GM19467 (cell line): ENCODE results near the gene NUDT1.
"Not testable (repeated sequence)": the region's sequence is repeated elsewhere in the genome, so short reads cannot be mapped to it uniquely, and the experiment has no call there.

Experiments used
- ATAC-seq: cut with Tn5 transposase; IDR thresholded peaks from one replicate; pipeline ENCODE4 v1.9.1; 2021; ENCODE audit warnings: mild to moderate bottlenecking, moderate library complexity; ENCODE audit not compliant: unreplicated experiment

NUDT1 gene

GRCh38 chr7:2264158-2264557, 22.1 kb downstream of the NUDT1 start:
- no peak for ATAC-seq

DNA sequence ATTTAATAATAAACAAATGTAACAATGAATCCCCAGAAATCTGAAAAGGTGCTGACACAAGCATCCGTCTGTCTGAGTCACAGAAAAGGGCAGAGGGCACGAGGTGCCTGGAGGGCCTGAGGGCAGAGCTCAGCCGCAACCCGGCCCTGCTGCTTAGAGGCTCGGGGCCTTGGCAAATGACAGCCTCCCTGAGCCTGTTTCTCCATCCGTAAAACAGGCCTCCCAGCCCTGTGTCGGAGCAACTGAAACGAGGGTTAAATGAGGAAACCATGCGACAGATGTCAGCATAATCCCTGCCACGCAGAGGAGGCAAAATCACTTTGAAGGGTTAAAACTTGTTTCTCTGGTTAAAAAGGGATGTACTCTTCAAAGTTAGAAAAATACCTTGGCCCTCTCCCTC, 24.9 kb downstream of the NUDT1 start:
- ATAC-seq, result no peak

- ATAC-seq, result not testable (repeated sequence)
Measured at GRCh38 chr7:2269089-2269990, 27.3 kb downstream of the NUDT1 start.

DNA sequence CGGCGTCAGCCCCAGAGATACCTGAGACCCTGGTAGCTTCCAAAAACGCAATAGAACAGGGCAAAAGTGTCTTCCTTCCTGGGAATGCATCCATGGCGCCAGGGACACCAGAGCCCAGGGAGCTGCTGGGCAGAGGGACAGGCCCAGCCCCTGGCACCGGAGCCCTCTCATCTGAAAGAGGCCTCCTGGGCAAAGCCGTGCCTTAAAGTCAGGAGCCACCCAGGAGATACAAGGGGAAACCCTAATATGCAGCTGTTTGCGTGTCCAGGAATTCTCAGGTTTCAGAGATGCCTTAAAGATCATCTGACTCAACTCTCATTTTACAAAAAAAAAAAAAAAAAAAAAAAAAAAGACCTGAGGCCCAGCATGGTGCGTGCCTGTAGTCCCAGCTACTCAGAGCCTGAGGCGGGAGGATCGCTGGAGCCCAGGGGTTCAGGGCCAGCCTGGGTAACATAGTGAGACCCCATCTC, 28.0 kb downstream of the NUDT1 start:
- ATAC-seq, result no peak

DNA sequence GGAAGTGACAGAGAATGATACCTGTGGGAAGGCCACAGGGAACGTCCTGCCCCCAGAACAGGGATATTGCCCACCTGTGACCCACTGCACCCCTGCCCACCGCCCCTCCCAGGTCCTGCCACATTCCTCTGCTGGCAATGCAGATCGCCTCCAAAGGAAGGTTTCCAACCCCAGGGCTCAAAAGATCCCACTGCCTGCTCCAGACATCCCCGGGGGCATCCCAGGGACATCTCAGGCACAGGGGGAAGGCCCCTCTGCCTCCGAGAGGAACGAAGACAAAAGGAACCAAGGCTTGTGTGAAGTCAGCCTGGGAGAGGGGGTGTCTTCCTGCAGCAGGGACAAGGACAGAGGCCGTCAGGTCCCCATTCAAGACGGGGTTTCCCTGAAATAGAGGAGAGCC, 28.5 kb downstream of the NUDT1 start:
- no peak for ATAC-seq

- no peak for ATAC-seq
Measured at GRCh38 chr7:2271273-2272026, 29.4 kb downstream of the NUDT1 start.

GRCh38 chr7:2272031-2272430, 30.0 kb downstream of the NUDT1 start:
- no peak for ATAC-seq

GRCh38 chr7:2273866-2274265, 31.8 kb downstream of the NUDT1 start:
- ATAC-seq, result no peak

- no peak for ATAC-seq
Measured at GRCh38 chr7:2274666-2275065, 32.6 kb downstream of the NUDT1 start.

DNA sequence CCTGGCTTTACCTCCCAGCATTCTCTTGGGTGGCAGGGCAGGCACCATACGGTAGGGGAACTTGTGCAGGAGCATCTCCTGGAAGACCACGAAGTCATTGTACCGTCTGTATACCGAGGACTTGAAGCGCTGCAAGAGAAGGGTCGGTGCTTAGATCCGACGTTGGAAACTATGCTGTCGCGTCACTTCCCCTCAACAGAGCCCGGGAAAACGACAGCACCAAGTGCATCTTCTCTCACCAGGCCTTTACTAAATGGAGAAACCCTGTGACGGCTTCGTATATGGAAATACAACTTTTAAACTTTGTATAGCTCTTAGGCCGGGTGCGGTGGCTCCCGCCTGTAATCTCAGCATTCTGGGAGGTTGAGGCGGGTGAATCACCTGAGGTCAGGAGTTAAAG, 33.1 kb downstream of the NUDT1 start:
- ATAC-seq, result no peak

DNA sequence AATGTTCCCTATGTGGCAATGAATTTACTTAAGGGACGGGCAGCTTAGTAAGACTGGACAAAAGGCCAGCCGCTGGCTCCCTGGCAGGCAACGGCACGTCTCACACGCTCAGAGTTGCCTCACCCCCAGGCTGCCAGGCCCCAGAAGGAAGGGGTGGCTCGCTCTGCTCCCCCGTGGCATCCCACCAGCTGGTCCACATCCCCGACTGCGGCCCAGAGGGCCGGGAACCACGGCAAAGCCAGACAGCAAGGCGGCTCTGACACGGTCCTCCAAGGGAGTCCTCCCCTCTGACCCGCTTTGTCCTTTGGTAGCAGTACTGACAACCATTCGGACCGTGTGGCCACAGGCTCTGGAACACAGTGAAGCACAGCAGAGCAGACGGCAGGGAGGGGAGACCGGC, 34.1 kb downstream of the NUDT1 start:
- no peak for ATAC-seq

DNA sequence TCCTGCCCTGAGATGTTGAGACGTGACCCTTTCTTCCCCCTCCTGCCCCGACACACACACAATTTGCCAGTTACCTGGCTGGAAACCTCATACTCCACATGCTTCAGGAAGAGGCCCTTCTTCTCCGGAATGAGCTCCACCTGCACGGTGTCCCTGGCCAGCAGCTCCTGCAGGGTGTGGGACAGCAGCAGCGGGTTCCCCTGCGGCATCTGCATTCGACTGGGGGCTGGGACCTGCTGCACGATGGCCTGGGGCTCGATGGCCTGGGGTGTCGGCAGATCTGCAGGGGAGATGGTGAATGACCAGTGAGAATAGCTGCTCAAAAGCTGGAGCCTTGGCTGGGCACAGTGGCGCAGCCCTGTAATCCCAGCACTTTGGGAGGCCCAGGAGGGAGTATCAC, 36.0 kb downstream of the NUDT1 start:
- no peak for ATAC-seq

- ATAC-seq, result no peak
Measured at GRCh38 chr7:2279896-2280295, 37.9 kb downstream of the NUDT1 start.

- no peak for ATAC-seq
Measured at GRCh38 chr7:2280424-2280823, 38.4 kb downstream of the NUDT1 start.

DNA sequence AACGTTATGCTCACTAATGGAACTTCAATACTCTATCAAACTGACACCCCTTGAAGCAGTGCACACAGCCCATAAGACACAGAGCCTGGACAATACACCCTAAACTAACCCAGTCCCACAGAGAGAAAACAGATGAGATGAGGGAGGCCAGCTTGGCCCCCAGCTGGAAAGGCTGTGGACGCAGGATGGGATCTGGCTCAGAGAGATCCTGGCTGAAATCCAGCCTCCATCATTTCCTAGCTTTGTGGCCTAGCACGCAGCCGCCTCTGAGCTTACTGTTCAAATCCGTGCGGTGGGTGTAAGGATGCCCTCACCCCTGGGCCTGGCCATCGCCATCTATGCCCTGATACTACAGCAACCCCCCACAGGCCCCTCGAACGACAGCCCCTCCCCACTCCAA, 39.5 kb downstream of the NUDT1 start:
- ATAC-seq, result no peak

DNA sequence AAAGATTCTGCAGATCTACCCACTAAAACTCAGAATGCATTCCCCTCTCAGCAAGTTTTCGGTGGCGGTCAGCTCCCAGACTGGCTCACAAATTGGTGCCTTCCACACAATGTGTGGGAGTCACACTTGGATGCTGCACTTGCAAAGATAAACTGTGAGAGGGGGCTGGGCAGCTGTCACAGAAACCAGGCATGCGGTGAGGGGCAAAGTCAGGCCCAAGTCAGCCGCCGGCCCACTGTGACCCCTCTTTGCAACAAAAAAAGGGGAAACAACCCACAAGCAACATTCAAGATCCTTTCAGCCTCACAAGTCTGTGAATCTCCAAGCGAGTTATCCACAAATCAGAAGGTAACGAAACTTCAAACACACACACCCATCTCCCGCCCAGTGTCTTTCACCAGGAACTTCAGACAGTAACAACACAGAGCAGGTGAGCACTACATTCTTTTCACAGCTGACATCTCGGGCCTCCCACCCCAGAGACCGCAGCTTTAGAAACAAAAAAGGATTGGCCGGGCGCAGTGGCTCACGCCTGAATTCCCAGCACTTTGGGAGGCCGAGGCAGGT, 40.2 kb downstream of the NUDT1 start:
- no peak for ATAC-seq

GRCh38 chr7:2283074-2283473, 41.0 kb downstream of the NUDT1 start:
- no peak for ATAC-seq

- no peak for ATAC-seq
Measured at GRCh38 chr7:2287745-2288144, 45.7 kb downstream of the NUDT1 start.

- ATAC-seq, result peak; percentile 54
Measured at GRCh38 chr7:2288503-2288902, 46.5 kb downstream of the NUDT1 start.

- no peak for ATAC-seq
Measured at GRCh38 chr7:2289111-2289586, 47.1 kb downstream of the NUDT1 start.

DNA sequence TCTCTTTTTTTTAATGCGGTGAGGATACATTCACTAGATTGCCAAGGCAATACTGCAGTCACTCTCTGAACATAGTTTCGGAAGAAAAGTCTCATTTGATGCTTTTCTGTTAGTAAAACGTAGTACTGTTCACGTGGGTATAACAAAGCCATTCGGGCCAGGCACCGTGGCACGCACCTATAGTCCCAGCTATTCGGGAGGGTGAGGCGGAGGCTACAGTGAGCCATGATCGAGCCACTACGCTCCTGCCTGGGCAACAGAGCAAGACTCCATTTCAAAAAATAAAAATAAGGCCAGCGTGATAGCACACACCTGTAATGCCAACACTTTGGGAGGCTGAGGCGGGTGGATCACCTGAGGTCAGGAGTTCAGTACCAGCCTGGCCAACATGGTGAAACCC, 47.6 kb downstream of the NUDT1 start:
- no peak for ATAC-seq

- ATAC-seq, result no peak
Measured at GRCh38 chr7:2290877-2291276, 48.9 kb downstream of the NUDT1 start.
